GM12874 (cell line): Measurements from ENCODE around the gene UBL4B.

Experiments
- TF ChIP-seq, protein P1 (sequence below): IDR thresholded peaks from 2 replicates; pipeline ENCODE4 v1.5.1; 2011; ENCODE audit warnings: low read depth, mild to moderate bottlenecking, control low read depth, low read length, moderate library complexity; ENCODE audit not compliant: insufficient read depth

Gene UBL4B, protein sequence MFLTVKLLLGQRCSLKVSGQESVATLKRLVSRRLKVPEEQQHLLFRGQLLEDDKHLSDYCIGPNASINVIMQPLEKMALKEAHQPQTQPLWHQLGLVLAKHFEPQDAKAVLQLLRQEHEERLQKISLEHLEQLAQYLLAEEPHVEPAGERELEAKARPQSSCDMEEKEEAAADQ

GRCh38 chr1:110112143-110112542 lies at the start of gene UBL4B:
TSS of gene UBL4B (plus strand) at chr1:110112443. CDS start at chr1:110112535, 92 bp downstream.
- TF ChIP-seq, protein P1, sequence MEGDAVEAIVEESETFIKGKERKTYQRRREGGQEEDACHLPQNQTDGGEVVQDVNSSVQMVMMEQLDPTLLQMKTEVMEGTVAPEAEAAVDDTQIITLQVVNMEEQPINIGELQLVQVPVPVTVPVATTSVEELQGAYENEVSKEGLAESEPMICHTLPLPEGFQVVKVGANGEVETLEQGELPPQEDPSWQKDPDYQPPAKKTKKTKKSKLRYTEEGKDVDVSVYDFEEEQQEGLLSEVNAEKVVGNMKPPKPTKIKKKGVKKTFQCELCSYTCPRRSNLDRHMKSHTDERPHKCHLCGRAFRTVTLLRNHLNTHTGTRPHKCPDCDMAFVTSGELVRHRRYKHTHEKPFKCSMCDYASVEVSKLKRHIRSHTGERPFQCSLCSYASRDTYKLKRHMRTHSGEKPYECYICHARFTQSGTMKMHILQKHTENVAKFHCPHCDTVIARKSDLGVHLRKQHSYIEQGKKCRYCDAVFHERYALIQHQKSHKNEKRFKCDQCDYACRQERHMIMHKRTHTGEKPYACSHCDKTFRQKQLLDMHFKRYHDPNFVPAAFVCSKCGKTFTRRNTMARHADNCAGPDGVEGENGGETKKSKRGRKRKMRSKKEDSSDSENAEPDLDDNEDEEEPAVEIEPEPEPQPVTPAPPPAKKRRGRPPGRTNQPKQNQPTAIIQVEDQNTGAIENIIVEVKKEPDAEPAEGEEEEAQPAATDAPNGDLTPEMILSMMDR, result no peak

- TF ChIP-seq, protein P1, result no peak
Observed at GRCh38 chr1:110062612-110063011, 49.6 kb upstream of the UBL4B start.

DNA sequence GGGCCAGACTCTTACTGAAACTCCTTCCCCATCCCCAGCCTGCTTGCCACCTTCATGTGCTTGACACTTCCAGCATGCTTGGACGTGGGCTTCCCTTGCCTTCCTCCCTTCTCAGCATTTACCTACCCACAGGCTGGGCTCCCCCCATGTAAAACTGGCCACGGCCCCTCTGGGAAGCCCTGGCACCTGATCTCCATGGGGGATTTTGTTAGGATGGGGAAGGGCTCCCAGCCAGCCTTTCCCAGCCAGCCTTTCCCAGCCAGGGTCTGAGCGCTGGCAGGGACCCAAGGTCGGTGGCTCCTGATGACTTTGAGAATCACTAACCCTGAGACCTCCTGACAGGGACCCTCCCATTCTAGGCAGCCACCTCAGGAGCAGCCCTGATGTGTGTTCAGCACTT lies 48.5 kb upstream of the UBL4B start:
- TF ChIP-seq, protein P1, result no peak

- TF ChIP-seq, protein P1, result no peak
Observed at GRCh38 chr1:110064576-110065337, 47.5 kb upstream of the UBL4B start.

GRCh38 chr1:110065841-110066240 lies 46.4 kb upstream of the UBL4B start:
- TF ChIP-seq, protein P1, result no peak

DNA sequence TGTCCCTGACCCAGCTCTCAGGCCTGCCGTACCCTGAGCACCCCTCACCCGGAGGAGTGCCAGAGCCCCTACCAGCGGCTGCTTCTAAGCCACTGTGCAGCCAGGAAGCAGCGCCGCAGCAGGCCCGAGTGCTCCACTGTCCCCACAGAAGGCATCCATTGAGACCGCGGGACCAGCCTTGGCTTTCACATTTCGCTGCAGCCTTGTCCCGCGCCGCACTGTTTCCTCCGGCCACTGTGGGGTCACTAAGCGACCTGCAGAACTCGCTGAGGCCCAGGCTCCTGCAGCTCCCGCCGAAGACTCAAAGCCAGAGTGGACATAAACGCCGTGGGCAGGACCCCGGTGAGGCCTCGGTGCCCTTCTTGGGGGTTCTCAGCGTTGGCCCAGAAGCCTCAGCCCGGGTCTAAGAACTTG lies 44.8 kb upstream of the UBL4B start:
- TF ChIP-seq, protein P1, result no peak

- TF ChIP-seq, protein P1, result no peak
Observed at GRCh38 chr1:110067893-110068645, 44.2 kb upstream of the UBL4B start.
